ENCODE results near the gene TRAFD1. TPM values are rescaled to one million over a fixed set of nuclear protein-coding genes. Genes with fewer than 3 reads are reported as not detected.

The TRAFD1 gene
- total and polyA plus RNA-seq, 2 of the 13 experiments (the other 11 are each of a cell fraction or from before 2014, with no cell fraction given) = 9.5 to 20.9 TPM

GRCh38 chr12:112178796-112179195 is 53.4 kb downstream of the TRAFD1 start (continued):
- TF ChIP-seq ZC3H13 (CRISPR knock-in tag; IDR thresholded peaks at IDR 0.05) (no peak), ZNF747 (CRISPR knock-in tag; IDR thresholded peaks at IDR 0.05; ENCODE audit: borderline replicate concordance) (no peak), SRSF1 (optimal IDR thresholded peaks at IDR 0.05; ENCODE audit: low read depth, low read length) (no peak), RFX3 (CRISPR knock-in tag; IDR thresholded peaks at IDR 0.05) (no peak), IKZF5 (CRISPR knock-in tag; IDR thresholded peaks at IDR 0.05) (no peak), TCF12 (IDR thresholded peaks at IDR 0.05) (no peak), TCF12 (CRISPR knock-in tag; IDR thresholded peaks at IDR 0.05) (no peak)

- Histone ChIP-seq H4K20me1 (ENCODE audit: insufficient read depth, low read length) (no peaks in the 10 kb centered on the region), H3K9ac (ENCODE audit: insufficient read depth, low read depth, low read length) (no peak overlapping the region), H3K4me1 (ENCODE audit: insufficient read depth, low read length) (no peaks in the 10 kb centered on the region), H2AFZ (ENCODE audit: low read length) (no peak overlapping the region), H3K4me3 (replicated peaks in 1 of 3; ENCODE audit: insufficient read depth in 1 of 3, low read depth in 2 of 3, low read length in 3 of 3) (no peak overlapping the region), H3K9me3 (ENCODE audit: low read length) (no peaks in the 10 kb centered on the region), H3K36me3 (replicated peaks in 1 of 2; ENCODE audit: control insufficient read depth in 1 of 2, insufficient read depth in 2 of 2, low read length in 2 of 2) (peaks cover 4 to 17% of the 10 kb centered on the region in 2 experiments; a peak in 4 of 5 replicates), H3K4me2 (ENCODE audit: low read depth, low read length) (no peak overlapping the region), H3K27ac (ENCODE audit: extremely low read length, insufficient read depth, low read length) (no peak overlapping the region), H3K27me3 (ENCODE audit: control insufficient read depth in 1 of 2, insufficient read depth in 2 of 2, low read length in 2 of 2) (no peaks in the 10 kb centered on the region), H3K79me2 (ENCODE audit: insufficient read depth, low read length) (no peaks in the 10 kb centered on the region)
- ATAC-seq = no peak
- DNase-seq (ENCODE audit: low spot score) = no peak
- ChIA-PET POLR2A (no interaction called here), CTCF (ENCODE audit: low intra/inter-chr PET ratio, low total read pairs) (no interaction called here)
- in situ Hi-C loops (cut with HindIII; ENCODE audit: extremely low pct_ligation_motif_present, low pct_unique_long_range_greater_than_20kb) = no loop called here
- WGBS (ENCODE audit: low lambda C conversion rate) = 94% methylated on average over 5 of the region's 11 CpGs
- FAIRE-seq = no peak
- intact Hi-C loops (cut with micrococcal nuclease; ENCODE audit: unreplicated experiment) = no loop called here
- BruUV-seq (replicated peaks) = no TSS peak
- TF ChIP-seq ZNF780A (CRISPR knock-in tag; IDR thresholded peaks at IDR 0.05) (no peak), DNMT3B (CRISPR knock-in tag; conservative IDR thresholded peaks at IDR 0.05) (no peak), NFAT5 (CRISPR knock-in tag; IDR thresholded peaks at IDR 0.05) (no peak), RARG (CRISPR knock-in tag; IDR thresholded peaks at IDR 0.05; ENCODE audit: low read depth) (no peak), ZNF276 (CRISPR knock-in tag; IDR thresholded peaks at IDR 0.05; ENCODE audit: low read depth) (no peak), KDM6A (CRISPR knock-in tag; IDR thresholded peaks at IDR 0.05; ENCODE audit: low read depth) (no peak), ZNF503 (CRISPR knock-in tag; IDR thresholded peaks at IDR 0.05) (no peak), MAFG (CRISPR knock-in tag; IDR thresholded peaks at IDR 0.05) (no peak)
These were observed 54.0 kb downstream of the TRAFD1 start for GRCh38 chr12:112179341-112179740.
